ENCODE data around the gene TMBIM6. TPM values are rescaled to one million over a fixed set of nuclear protein-coding genes. Genes with fewer than 3 reads are reported as not detected.
"Not testable (repeated sequence)": the region's sequence is repeated elsewhere in the genome, so short reads cannot be mapped to it uniquely, and the experiment has no call there.

TMBIM6 gene
- total RNA-seq, 2 experiments from 2014 or later = 120 to 170 TPM

DNA sequence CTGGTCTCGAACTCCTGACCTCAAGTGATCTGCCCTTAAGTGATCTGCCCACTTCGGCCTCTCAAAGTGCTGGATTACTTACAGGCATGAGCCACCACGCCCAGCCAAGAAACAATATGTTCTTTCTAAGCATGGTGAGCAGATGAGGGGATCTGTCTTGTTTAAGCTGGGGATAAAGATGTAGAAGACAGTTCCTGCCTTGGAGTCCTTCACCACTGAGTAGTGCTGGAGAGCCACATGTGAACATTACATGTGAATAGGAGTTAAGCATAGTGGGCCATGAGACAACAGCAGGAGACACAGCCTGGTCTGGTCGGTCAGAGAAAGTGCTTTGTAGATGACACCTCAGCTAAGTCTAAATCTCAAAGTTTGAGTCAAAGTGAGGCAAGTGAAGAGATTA, 26.0 kb downstream of the TMBIM6 start:
- Histone ChIP-seq H3K4me2 (ENCODE audit: low read length) (no peak overlapping the region), H3K27ac (ENCODE audit: low read depth, low read length, poor library complexity, severe bottlenecking) (no peak overlapping the region), H3K4me1 (ENCODE audit: insufficient read depth, low read length, poor library complexity, severe bottlenecking) (peaks cover 11% of the 10 kb centered on the region), H3K9me2 (ENCODE audit: insufficient read depth, low read length) (no peaks in the 10 kb centered on the region), H4K20me1 (ENCODE audit: insufficient read depth, low read length) (no peaks in the 10 kb centered on the region), H3K4me3 (ENCODE audit: low read depth, low read length, poor library complexity, severe bottlenecking) (no peak overlapping the region), H3K9me3 (ENCODE audit: low read length) (no peaks in the 10 kb centered on the region), H3K36me3 (ENCODE audit: insufficient read depth, low read length) (peaks cover 34% of the 10 kb centered on the region), H3K79me2 (ENCODE audit: insufficient read depth, low read depth, low read length) (no peaks in the 10 kb centered on the region), H2AFZ (ENCODE audit: low read length) (no peak overlapping the region)
- intact Hi-C loops (cut with micrococcal nuclease; ENCODE audit: unreplicated experiment) = no loop called here
- TF ChIP-seq, protein P1, sequence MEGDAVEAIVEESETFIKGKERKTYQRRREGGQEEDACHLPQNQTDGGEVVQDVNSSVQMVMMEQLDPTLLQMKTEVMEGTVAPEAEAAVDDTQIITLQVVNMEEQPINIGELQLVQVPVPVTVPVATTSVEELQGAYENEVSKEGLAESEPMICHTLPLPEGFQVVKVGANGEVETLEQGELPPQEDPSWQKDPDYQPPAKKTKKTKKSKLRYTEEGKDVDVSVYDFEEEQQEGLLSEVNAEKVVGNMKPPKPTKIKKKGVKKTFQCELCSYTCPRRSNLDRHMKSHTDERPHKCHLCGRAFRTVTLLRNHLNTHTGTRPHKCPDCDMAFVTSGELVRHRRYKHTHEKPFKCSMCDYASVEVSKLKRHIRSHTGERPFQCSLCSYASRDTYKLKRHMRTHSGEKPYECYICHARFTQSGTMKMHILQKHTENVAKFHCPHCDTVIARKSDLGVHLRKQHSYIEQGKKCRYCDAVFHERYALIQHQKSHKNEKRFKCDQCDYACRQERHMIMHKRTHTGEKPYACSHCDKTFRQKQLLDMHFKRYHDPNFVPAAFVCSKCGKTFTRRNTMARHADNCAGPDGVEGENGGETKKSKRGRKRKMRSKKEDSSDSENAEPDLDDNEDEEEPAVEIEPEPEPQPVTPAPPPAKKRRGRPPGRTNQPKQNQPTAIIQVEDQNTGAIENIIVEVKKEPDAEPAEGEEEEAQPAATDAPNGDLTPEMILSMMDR (conservative IDR thresholded peaks at IDR 0.05; ENCODE audit: low read length) = no peak
- TF ChIP-seq EZH2phosphoT487 (IDR thresholded peaks at IDR 0.05; ENCODE audit: borderline replicate concordance, low read depth, low read length) = no peak
- BruUV-seq (replicated peaks) = no TSS peak
- ChIA-PET CTCF (ENCODE audit: unreplicated experiment) (no interaction called here), POLR2A (interaction anchor here (0.7 kb wide), 4 partner anchors 15 to 272 kb away, joined by 3 to 4 read pairs (median 3); no protein-coding TSS in a partner anchor)
- no peak for DNase-seq (ENCODE audit: low spot score)

DNA sequence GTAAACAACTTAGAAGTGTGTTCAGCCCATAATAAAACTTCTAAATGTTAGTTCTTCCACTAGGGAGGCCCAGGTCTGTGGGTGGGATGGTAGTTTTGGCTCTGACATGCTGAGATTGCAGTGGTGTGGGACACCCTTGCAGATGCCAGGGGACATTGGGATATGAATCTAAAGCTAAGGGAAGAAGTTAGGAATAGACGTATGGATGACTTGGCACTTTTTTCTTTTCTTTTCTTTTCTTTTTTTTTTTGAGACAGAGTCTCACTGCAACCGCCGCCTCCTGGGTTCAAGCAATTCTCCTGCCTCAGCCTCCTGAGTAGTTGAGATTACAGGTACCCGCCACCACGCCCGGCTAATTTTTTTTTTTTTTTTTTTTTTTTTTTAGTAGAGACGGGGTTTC, 31.7 kb downstream of the TMBIM6 start:
- POLR2A ChIA-PET = interaction anchor here (1.2 kb wide), 1 partner anchor 25 kb away, joined by 3 read pairs; no protein-coding TSS in a partner anchor
- H3K9me2 ChIP-seq (ENCODE audit: insufficient read depth, low read length); H3K79me2 ChIP-seq (ENCODE audit: insufficient read depth, low read depth, low read length); H3K4me2 ChIP-seq (ENCODE audit: low read length); intact Hi-C loops (cut with micrococcal nuclease; ENCODE audit: unreplicated experiment); H4K20me1 ChIP-seq (ENCODE audit: insufficient read depth, low read length); CTCF ChIA-PET (ENCODE audit: unreplicated experiment); H2AFZ ChIP-seq (ENCODE audit: low read length); H3K4me1 ChIP-seq (ENCODE audit: insufficient read depth, low read length, poor library complexity, severe bottlenecking); DNase-seq (ENCODE audit: low spot score); BruUV-seq (replicated peaks); H3K27ac ChIP-seq (ENCODE audit: low read depth, low read length, poor library complexity, severe bottlenecking); H3K9me3 ChIP-seq (ENCODE audit: low read length); H3K36me3 ChIP-seq (ENCODE audit: insufficient read depth, low read length); H3K4me3 ChIP-seq (ENCODE audit: low read depth, low read length, poor library complexity, severe bottlenecking): not testable (repeated sequence)

DNA sequence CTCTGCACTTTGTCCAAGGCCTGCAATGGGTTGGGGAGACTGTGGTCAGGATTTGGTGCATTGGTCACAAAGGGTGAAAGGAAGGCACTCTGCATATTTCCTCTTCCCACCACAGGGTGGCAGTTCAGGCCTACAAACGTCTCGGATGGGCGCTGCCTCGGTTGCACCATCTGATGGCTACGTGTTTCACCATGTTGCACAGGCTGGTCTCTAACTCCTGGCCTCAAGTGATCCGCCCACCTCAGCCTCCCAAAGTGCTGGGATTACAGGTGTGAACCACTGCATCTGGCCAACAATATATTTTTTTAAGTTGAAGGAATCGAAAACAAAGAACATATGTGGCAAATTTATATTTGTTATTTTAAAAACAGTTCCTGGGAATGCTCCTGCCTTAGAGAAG, 35.1 kb downstream of the TMBIM6 start:
- Histone ChIP-seq H4K20me1 (ENCODE audit: insufficient read depth, low read length) (no peaks in the 10 kb centered on the region), H3K27ac (ENCODE audit: low read depth, low read length, poor library complexity, severe bottlenecking) (no peak overlapping the region), H3K9me3 (ENCODE audit: low read length) (no peaks in the 10 kb centered on the region), H2AFZ (ENCODE audit: low read length) (peak overlapping the region; percentile 34; the same call in 1 of the 2 replicates), H3K4me2 (ENCODE audit: low read length) (no peak overlapping the region), H3K36me3 (ENCODE audit: insufficient read depth, low read length) (no peaks in the 10 kb centered on the region), H3K79me2 (ENCODE audit: insufficient read depth, low read depth, low read length) (no peaks in the 10 kb centered on the region), H3K4me1 (ENCODE audit: insufficient read depth, low read length, poor library complexity, severe bottlenecking) (peaks cover 8% of the 10 kb centered on the region), H3K9me2 (ENCODE audit: insufficient read depth, low read length) (no peaks in the 10 kb centered on the region), H3K4me3 (ENCODE audit: low read depth, low read length, poor library complexity, severe bottlenecking) (no peak overlapping the region)
- intact Hi-C loops (cut with micrococcal nuclease; ENCODE audit: unreplicated experiment) = loop anchor here (1.0 to 5.0 kb wide), 6 partner anchors 36 to 281 kb away; partner anchors contain the start of genes ASIC1 and TMBIM6
- no TSS peak for BruUV-seq (replicated peaks)
- ChIA-PET POLR2A (interaction anchor here (1.1 kb wide), 1 partner anchor 35 kb away, joined by 4 read pairs; the partner anchor contains the start of gene TMBIM6), CTCF (ENCODE audit: unreplicated experiment) (interaction anchor here (0.6 to 1.8 kb wide), 3 partner anchors 35 to 70 kb away, joined by 3 to 8 read pairs (median 3); no protein-coding TSS in a partner anchor)
- DNase-seq (ENCODE audit: low spot score) = peak; percentile 87
- no peak for TF ChIP-seq EZH2phosphoT487 (IDR thresholded peaks at IDR 0.05; ENCODE audit: borderline replicate concordance, low read depth, low read length)
- TF ChIP-seq, protein P1 (conservative IDR thresholded peaks at IDR 0.05; ENCODE audit: low read length) = peak; percentile 92

Measured in OCI-LY7 (cell line).